ENCODE measurements around the gene OLFM2. TPM values are rescaled to one million over a fixed set of nuclear protein-coding genes. Genes with fewer than 3 reads are reported as not detected.
A peak's percentile ranks its signal among the peaks of the same experiment; 100 is the strongest.

OLFM2 gene
- total RNA-seq, 1 experiment from 2014 or later: 75.6 TPM

DNA sequence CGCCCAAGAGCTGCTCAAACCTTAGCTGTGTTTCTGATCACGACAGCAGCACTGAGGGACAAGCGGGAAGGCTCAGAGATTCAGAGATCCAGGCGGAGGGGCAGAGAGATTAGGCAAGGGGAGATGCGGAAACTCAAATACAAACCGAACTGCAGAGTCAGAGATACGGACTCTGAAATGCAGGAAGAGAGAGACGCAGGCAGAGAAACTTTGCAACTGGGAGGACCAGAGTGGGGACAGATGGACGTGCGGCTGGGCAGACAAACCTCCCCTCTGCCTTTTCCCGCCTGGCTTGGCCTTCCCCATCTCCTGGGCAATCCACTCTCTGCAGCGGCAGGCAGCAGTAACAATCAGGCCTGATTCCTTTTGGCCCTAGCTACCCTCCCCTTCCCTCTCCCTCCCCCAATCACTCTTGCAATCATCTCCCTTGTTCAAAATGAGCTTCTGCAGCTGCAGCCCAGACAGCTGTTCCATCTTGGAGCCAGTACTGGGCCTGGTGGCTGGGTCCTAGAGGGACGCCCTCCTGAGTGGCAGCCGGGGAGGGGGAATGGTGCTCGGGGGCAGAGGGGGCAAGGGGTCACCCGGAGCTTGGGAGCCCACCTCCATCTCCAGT, 29.7 kb downstream of the OLFM2 start:
- Histone ChIP-seq H3K79me1 (ENCODE audit: insufficient read depth, low read depth, low read length, poor library complexity, severe bottlenecking) (peaks cover 3% of the 10 kb centered on the region), H3K18ac (ENCODE audit: insufficient read length, low read depth, low read length) (no peak overlapping the region), H3K9me3 (ENCODE audit: control insufficient read depth, low read depth, low read length) (no peaks in the 10 kb centered on the region), H3K27ac (ENCODE audit: insufficient read length, low read depth, low read length) (no peak overlapping the region), H3K4me2 (ENCODE audit: insufficient read depth, insufficient read length, low read length) (no peak overlapping the region), H4K5ac (ENCODE audit: insufficient read length, low read depth, low read length) (no peak overlapping the region), H3K56ac (ENCODE audit: insufficient read length, low read depth, low read length) (no peak overlapping the region), H4K8ac (replicated peaks; ENCODE audit: insufficient read length, low read depth, low read length) (no peak overlapping the region), H3K4ac (ENCODE audit: low read depth, low read length) (no peak overlapping the region), H3K4me1 (ENCODE audit: insufficient read depth, low read length) (peaks cover 2% of the 10 kb centered on the region; the same call in 1 of the 2 replicates), H3K79me2 (ENCODE audit: insufficient read depth, low read length) (no peaks in the 10 kb centered on the region; the same call in 1 of the 2 replicates), H2AFZ (ENCODE audit: low read length) (no peak overlapping the region), H3T11ph (ENCODE audit: low read length) (no peak overlapping the region), H4K20me1 (ENCODE audit: control insufficient read depth, insufficient read depth, insufficient read length) (no peaks in the 10 kb centered on the region), H3K23me2 (ENCODE audit: insufficient read length, low read depth, low read length, poor library complexity, severe bottlenecking) (no peaks in the 10 kb centered on the region), H2BK20ac (ENCODE audit: low read depth, low read length, poor library complexity, severe bottlenecking) (no peak overlapping the region), H4K91ac (ENCODE audit: insufficient read length, low read depth, low read length) (no peak overlapping the region), H3K23ac (ENCODE audit: insufficient read length, low read depth, low read length) (no peak overlapping the region), H2BK5ac (ENCODE audit: insufficient read length, low read length) (no peak overlapping the region), H3K27me3 (ENCODE audit: insufficient read depth, low read length) (no peaks in the 10 kb centered on the region), H2BK12ac (ENCODE audit: insufficient read length, low read depth, low read length) (no peak overlapping the region), H2BK120ac (ENCODE audit: low read depth, low read length, poor library complexity, severe bottlenecking) (no peak overlapping the region), H2BK15ac (ENCODE audit: low read depth, low read length) (no peak overlapping the region), H2AK5ac (ENCODE audit: insufficient read length, low read length) (no peak overlapping the region), H3K14ac (ENCODE audit: insufficient read depth, low read length) (no peak overlapping the region), H3K9ac (ENCODE audit: extremely low read depth, insufficient read length, low read length) (no peak overlapping the region)
- Mint-ChIP-seq H3K36me3 (ENCODE audit: insufficient read depth in 1 of 3, low read depth in 3 of 3) (peaks cover 3 to 9% (median 4%) of the 10 kb centered on the region in 3 experiments; a peak in 4 of 7 replicates), H3K27me3 (ENCODE audit: low read depth) (no peaks in the 10 kb centered on the region), H3K4me3 (no peak overlapping the region), H3K9me3 (no peaks in the 10 kb centered on the region), H3K4me1 (peaks cover 8 to 16% of the 10 kb centered on the region in 2 experiments), H3K27ac (peak overlapping the region in 2 of 3 experiments; percentile 59 to 66; a peak in 4 of 7 replicates)
- DNase-seq: no peak
- WGBS (ENCODE audit: extremely low coverage, insufficient read length, low lambda C conversion rate): no CpG with 5 or more reads among the region's 16 CpGs
- TF ChIP-seq, protein P1, sequence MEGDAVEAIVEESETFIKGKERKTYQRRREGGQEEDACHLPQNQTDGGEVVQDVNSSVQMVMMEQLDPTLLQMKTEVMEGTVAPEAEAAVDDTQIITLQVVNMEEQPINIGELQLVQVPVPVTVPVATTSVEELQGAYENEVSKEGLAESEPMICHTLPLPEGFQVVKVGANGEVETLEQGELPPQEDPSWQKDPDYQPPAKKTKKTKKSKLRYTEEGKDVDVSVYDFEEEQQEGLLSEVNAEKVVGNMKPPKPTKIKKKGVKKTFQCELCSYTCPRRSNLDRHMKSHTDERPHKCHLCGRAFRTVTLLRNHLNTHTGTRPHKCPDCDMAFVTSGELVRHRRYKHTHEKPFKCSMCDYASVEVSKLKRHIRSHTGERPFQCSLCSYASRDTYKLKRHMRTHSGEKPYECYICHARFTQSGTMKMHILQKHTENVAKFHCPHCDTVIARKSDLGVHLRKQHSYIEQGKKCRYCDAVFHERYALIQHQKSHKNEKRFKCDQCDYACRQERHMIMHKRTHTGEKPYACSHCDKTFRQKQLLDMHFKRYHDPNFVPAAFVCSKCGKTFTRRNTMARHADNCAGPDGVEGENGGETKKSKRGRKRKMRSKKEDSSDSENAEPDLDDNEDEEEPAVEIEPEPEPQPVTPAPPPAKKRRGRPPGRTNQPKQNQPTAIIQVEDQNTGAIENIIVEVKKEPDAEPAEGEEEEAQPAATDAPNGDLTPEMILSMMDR (conservative IDR thresholded peaks at IDR 0.05): no peak
